ENCODE results near the gene ALK.

DNA sequence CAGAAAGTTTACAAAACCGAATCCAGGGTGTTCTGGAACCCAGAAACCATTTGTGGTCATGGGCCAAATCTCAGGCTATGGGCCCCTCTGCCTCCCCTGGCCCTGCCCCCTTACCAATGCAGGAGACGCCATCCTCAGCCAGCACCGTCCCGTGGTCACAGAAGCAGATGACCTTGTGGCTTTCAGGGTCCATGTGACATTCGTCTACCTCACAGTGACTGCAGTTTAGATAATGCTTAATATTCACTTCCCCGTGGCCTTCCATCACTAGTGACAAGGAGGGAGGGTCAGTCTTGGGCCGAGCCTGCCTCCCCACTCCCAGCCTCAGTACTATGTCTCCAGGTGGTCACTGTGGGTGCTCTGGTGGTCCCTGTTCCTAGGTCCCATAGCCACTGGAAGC lies 694.6 kb downstream of the ALK start:
- no peak for TF ChIP-seq CTCF (IDR thresholded peaks at IDR 0.05; ENCODE audit: low read length)
- no peak for TF ChIP-seq EZH2 (optimal IDR thresholded peaks at IDR 0.05; ENCODE audit: low read depth, low read length)
